GM12891 (cell line): Measurements from ENCODE around the gene EOGT. TPM values are rescaled to one million over a fixed set of nuclear protein-coding genes. Genes with fewer than 3 reads are reported as not detected.

ENCODE experiments used
- DNase-seq: peaks from one replicate; pipeline ENCODE4 v3.0.0; 2011; ENCODE audit warnings: low spot score; ENCODE audit not compliant: insufficient read length
- FAIRE-seq: peaks from 2 replicates; lab custom pipeline; 2011; peaks lifted over from hg19 to GRCh38; lab: Jason Lieb, UNC
- PAX5 ChIP-seq: IDR thresholded peaks from 2 replicates; pipeline ENCODE4 v1.6.1; 2011; ENCODE audit warnings: low read length, moderate library complexity, mild to moderate bottlenecking; ENCODE audit not compliant: insufficient read depth, severe bottlenecking
- POLR2A ChIP-seq: IDR thresholded peaks from 2 replicates; pipeline ENCODE4 v1.6.1; 2011; ENCODE audit warnings: low read depth, low read length, control low read depth
- POLR2AphosphoS5 ChIP-seq: IDR thresholded peaks from 2 replicates; pipeline ENCODE4 v1.6.1; 2011; ENCODE audit warnings: low read depth, low read length, control low read depth
- POU2F2 ChIP-seq: IDR thresholded peaks from 2 replicates; pipeline ENCODE4 v1.6.1; 2011; ENCODE audit warnings: low read depth, mild to moderate bottlenecking, control low read depth, low read length, moderate library complexity
- SPI1 ChIP-seq: IDR thresholded peaks from 2 replicates; pipeline ENCODE4 v1.6.1; 2011; ENCODE audit warnings: low read depth, low read length, control low read depth
- TAF1 ChIP-seq: IDR thresholded peaks from 2 replicates; pipeline ENCODE4 v1.6.1; 2011; ENCODE audit warnings: low read depth, low read length, control low read depth
- polyA plus RNA-seq: library from polyadenylated mRNA; unstranded; fragments of >200 nt; gene quantifications from one replicate; pipeline ENCODE4 v1.2.1, GENCODE V29; 2012; ENCODE audit warnings: low read depth, missing spikeins, inconsistent platforms; ENCODE audit not compliant: missing spikeins

Gene EOGT
- 2.0 TPM for polyA plus RNA-seq

DNA sequence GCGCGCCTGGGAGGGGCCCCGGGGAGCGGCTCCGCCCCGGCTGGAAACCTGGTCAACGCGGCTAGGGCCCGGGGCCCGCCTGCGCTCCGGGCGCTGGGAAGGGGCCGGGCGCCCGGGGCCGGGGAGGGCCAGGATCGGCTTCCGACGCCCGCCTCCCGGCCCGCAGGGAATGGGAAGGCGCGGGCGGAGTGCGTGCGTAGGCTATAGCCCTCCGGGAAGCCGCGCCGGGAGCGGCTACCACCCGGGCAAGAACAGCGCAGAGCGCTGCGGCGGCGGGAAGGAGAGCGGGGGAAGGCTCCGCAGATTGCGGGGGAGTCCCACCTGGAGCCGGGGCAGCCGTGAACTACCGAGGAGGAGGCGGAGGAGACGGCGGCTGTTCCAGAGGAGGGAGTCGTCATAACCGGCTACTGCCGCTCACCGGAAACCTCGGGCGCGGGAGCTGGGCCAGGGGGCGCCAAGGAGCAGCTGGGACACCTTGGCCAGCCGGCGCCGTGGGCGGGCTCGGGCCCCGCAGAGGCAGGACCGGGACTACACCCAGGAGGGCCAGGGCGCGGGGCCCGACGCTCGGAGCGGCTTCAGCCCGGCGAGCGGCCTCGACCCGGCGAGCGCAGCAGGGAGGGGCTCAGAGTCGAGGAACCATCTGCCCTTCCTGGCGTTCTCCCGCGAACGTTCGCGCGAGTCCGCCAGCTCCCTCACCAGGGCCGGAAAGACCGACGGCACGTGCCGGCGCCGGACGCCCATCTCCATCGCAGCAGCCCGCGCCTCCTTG is at the start of gene EOGT:
TSS of gene EOGT (minus strand) at position 432 of the 769 bp plus-strand sequence. CDS start 3,838 bp downstream, outside the sequence.
- peak; percentile 73 for DNase-seq
- TF ChIP-seq TAF1 (0 out of 2 replicates have a peak, but pooled peaks have one; percentile 11), PAX5 (peak; percentile 31), SPI1 (no peak), POU2F2 (no peak), POLR2AphosphoS5 (peak; percentile 48), POLR2A (peak; percentile 58)
- peak; percentile 88 for FAIRE-seq

DNA sequence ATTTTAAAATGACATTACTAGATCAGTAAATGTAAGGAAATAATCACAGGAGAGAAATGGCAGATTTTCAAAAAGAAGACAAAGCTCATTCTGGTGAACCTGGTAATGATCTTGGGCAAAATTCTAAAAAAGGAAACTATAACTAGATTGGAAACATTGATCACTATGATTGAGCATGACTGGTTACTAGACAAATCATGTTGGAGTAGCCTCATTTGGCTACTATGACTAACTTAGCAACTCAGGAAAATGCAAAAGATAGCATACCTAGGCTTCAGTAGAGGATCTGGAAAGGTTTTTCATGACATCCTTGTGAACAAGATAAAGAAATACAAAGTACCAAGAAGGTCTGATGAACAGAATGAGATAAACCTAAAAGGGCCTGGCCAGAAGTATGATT is 46.2 kb upstream of the EOGT start:
- no peak for DNase-seq
- TF ChIP-seq PAX5 (no peak), POU2F2 (no peak), POLR2AphosphoS5 (no peak), SPI1 (no peak), POLR2A (no peak), TAF1 (no peak)
- FAIRE-seq: no peak

DNA sequence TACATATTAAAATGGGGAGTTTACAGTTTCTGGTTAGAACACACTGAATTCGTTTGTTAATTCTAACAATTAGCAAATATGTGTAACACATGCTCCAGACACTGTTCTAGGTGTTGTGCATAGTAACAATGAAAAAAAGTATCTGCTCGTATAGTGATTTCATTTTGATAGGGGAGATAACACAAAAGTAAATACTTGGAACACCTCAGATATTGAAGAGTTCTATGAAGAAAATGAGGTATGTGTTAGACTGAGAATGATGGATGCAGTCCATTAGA is 45.4 kb upstream of the EOGT start:
- DNase-seq (no peak), FAIRE-seq (no peak)
- TF ChIP-seq POLR2AphosphoS5 (no peak), SPI1 (no peak), POU2F2 (no peak), PAX5 (no peak)

DNA sequence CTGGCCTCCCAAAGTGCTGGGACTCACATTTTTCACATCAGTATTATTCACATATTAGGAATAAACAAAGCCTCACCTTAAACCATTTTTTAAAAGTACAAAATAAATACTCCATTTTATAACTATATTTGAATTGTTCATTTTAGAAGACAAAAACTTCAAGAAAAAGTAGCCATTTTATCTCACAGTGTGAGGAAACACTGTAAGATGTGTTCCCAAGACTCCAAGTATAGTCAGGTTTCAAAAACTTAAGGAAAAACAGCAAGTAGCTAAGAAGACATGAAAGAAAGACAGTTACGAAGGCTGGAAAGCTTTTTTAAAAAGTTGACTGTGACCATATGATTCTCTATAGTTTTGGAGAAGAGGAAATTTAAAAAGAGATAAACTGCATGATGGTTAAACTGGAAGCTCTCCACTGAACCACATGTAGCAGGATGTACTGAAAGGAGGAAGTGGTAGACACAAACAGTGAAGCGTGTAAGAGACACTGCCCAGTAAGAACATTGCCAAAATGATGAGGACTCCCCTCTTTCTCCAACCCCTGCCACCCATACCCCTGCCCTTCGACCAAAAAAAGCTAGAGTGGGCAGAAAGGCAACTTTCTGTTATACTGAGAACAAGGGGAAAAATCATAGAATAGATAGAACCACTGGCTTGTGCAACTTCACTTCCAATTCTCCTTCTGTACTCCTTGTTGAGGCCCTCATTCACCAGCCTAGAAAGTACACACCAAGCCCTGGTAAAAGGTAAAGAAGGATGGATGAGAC is 44.9 kb upstream of the EOGT start:
- no peak for DNase-seq
- TF ChIP-seq SPI1 (peak; percentile 96), TAF1 (no peak)

DNA sequence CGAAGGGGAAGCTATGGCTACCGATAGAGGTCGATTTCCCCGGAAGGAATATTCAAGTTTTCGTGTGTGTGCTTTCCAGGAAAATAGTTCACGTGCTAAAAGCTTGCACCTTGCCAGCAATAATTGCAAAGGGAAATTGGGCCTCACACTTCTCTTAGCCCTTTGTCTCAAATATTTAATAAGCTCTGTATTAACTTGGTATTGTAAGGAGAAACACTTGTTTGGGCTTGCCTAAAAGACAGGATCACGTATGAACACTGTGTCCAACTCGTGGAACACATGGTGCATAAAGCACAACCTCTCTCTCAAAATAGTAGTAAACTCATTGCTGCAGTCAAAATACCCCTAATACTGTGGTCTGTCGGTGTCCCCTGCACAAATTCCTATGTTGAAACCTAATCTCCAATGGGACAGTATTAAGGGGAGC is 39.0 kb upstream of the EOGT start:
- no peak for DNase-seq
- no peak for FAIRE-seq
- TF ChIP-seq TAF1 (no peak), PAX5 (no peak), POLR2AphosphoS5 (no peak), POLR2A (no peak), SPI1 (no peak), POU2F2 (no peak)

More for the DNA sequence above, 44.9 kb upstream of the EOGT start:
- FAIRE-seq: peak; percentile 88

DNA sequence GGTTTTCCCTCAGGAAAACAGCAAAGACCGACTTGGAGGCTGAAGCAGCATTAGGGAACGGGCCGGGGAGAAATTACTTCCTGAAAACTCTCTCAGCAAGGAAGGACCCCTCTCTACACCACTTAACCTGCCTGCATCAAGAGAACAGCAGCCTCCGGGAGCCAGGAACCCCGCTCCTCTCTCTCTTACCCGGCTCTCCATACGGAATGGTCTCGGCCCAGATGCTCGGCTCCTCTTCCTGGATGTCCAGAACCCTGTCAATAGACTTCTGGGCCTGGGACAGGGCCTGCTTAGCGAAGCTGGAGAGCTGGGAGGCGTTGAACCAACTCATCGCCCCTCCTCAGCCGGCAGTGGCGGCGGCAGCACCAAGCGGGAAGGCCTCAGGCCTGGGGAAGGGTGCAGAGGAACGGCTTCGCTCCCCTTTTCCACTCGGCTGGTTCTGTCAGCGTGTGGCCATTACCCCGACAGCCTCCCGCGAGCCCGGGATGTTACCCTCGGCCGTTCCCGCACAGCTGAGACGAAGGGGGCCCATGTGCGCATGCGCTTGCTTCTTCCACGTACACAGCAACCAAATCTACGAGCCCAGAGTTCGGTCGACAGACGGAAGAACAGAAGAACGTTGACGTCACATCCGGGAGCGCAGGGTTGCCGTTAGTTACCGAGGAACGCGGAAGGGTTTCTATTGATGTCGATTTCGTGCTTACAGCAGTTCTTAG is 38.4 kb upstream of the EOGT start, which contains the start of gene TMF1:
TSS of gene TMF1 (minus strand) at position 578 of the 716 bp plus-strand sequence. CDS start at position 331, 247 bp downstream.
- TF ChIP-seq POLR2A (peak; percentile 71), TAF1 (peak; percentile 48; the same call in 1 of the 2 replicates), PAX5 (peak; percentile 79), POU2F2 (peak; percentile 43; the same call in 1 of the 2 replicates), POLR2AphosphoS5 (peak; percentile 69), SPI1 (no peak)
- peak; percentile 100 for FAIRE-seq
- DNase-seq: peak; percentile 61

DNA sequence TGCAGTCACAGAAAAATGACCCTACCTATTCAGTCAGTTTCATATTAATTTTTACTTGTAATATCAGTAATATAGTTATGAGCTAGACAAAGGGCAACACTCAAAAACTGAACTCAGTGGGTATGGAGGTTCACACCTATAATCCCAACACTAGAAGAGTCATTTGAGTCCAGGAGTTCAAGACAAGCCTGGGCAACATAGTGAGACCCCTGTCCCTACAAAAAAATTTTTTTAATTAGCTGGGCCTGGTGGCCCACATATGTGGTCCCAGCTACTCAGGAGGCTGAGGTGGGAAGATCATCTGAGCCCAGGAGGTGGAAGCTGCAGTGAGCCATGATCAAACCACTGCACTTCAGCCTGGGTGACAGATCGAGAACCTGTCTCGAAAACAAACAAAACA is 35.5 kb upstream of the EOGT start:
- no peak for FAIRE-seq
- TF ChIP-seq SPI1 (no peak), POU2F2 (no peak), PAX5 (no peak), TAF1 (no peak)
- DNase-seq: no peak

DNA sequence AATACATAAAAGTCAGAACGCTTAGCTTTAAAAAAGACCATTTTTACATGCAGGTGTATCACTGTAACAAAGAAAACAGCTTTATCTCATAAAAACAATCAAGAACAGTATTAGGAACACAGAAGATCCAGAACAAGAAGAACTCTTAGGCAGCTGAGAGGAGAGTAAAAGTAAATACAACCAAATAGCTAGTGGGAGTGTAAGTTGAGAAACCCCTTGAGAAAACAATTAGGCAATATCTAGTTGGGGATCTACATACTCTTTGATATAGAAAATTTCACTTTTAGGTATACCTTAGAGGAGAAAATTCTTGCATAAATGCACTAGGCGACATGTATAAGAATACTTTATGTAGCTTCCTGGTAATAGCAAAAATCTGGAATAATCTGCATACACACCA is 31.1 kb upstream of the EOGT start:
- no peak for FAIRE-seq
- TF ChIP-seq SPI1 (no peak), POU2F2 (no peak), POLR2AphosphoS5 (no peak), TAF1 (no peak), PAX5 (no peak), POLR2A (no peak)
- no peak for DNase-seq

DNA sequence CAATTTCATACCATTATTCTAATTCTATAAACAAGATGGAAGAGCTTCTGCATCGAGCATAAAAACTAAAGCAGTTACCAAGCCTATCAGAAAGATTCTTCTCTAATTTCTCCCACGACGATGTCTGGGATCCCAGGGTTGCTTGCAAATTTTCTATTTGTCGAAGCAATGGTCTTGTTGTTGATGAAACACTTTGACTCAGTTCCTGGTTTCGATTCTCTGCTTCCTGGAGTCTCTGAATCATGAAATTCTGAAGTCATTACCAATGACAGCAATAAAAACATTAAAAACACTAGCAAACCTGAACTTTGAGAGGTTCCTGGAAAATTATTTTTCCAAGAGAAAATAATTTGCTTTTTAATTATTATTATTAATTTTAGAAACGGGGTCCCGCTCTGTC is 20.0 kb upstream of the EOGT start:
- no peak for FAIRE-seq
- no peak for TF ChIP-seq PAX5
- 0 out of 2 replicates have a peak, but pooled peaks have one; percentile 5 for TF ChIP-seq SPI1
- TF ChIP-seq TAF1: no peak
- TF ChIP-seq POU2F2: no peak
- DNase-seq: no peak
